Ammon's horn (tissue), 1 donor: ENCODE results near the gene COIL.
A peak's percentile ranks its signal among the peaks of the same experiment; 100 is the strongest.
"Not testable (repeated sequence)": the region's sequence is repeated elsewhere in the genome, so short reads cannot be mapped to it uniquely, and the experiment has no call there.

ENCODE experiments used
- DNase-seq: peaks from one replicate; pipeline ENCODE4 v3.0.0-alpha.2; 2016; ENCODE audit warnings: low spot score

The COIL gene

GRCh38 chr17:56960596-56961538 is at the start of gene COIL:
COIL (minus strand) TSS chr17:56961050; CDS start chr17:56961019, 31 bp downstream.
- DNase-seq = peak; percentile 94

- DNase-seq = no peak
Observed at GRCh38 chr17:57010487-57010886, 49.6 kb upstream of the COIL start.

- peak; percentile 80 for DNase-seq
Observed at GRCh38 chr17:57009737-57010445, 49.0 kb upstream of the COIL start.

GRCh38 chr17:57008958-57009357 is 48.1 kb upstream of the COIL start:
- DNase-seq = no peak

GRCh38 chr17:57006040-57006439 is 45.2 kb upstream of the COIL start:
- no peak for DNase-seq

GRCh38 chr17:57004944-57005579 is 44.2 kb upstream of the COIL start:
- no peak for DNase-seq

- DNase-seq = no peak
Observed at GRCh38 chr17:57002904-57003303, 42.1 kb upstream of the COIL start.

- no peak for DNase-seq
Observed at GRCh38 chr17:57001541-57001940, 40.7 kb upstream of the COIL start.

GRCh38 chr17:56997313-56997712 is 36.5 kb upstream of the COIL start:
- DNase-seq = no peak

GRCh38 chr17:56995766-56996165 is 34.9 kb upstream of the COIL start:
- no peak for DNase-seq

- no peak for DNase-seq
Observed at GRCh38 chr17:56994009-56994792, 33.4 kb upstream of the COIL start.

GRCh38 chr17:56992364-56992763 is 31.5 kb upstream of the COIL start:
- no peak for DNase-seq

GRCh38 chr17:56988901-56989572 is 28.2 kb upstream of the COIL start:
- no peak for DNase-seq

- DNase-seq = no peak
Observed at GRCh38 chr17:56987283-56987834, 26.5 kb upstream of the COIL start.

- peak; percentile 57 for DNase-seq
Observed at GRCh38 chr17:56985371-56986162, 24.7 kb upstream of the COIL start.

- no peak for DNase-seq
Observed at GRCh38 chr17:56983366-56983765, 22.5 kb upstream of the COIL start.

GRCh38 chr17:56982312-56982711 is 21.5 kb upstream of the COIL start:
- no peak for DNase-seq

GRCh38 chr17:56980526-56980925 is 19.7 kb upstream of the COIL start:
- not testable (repeated sequence) for DNase-seq

- no peak for DNase-seq
Observed at GRCh38 chr17:56979091-56979480, 18.2 kb upstream of the COIL start.

- no peak for DNase-seq
Observed at GRCh38 chr17:56978441-56979090, 17.7 kb upstream of the COIL start.
